HL-60 (cell line): Measurements from ENCODE around the gene PDE8B.

ENCODE experiments used
- DNase-seq, 2 experiments: peaks; one replicate each; pipeline ENCODE4 v3.0.0-alpha.2; 2010 to 2020; ENCODE audit warnings: low read depth in 1 of 2, low spot score in 1 of 2
- H3K27ac ChIP-seq: fragments of 250-450 bp; sonication (Bioruptor Pico); replicated peaks from 2 replicates; pipeline ENCODE4 v1.5.1; 2020; ENCODE audit warnings: mild to moderate bottlenecking, moderate library complexity
- H3K27me3 ChIP-seq: fragments of 250-450 bp; sonication (Bioruptor Pico); 2 replicates; pipeline ENCODE4 v1.5.1; 2021; ENCODE audit warnings: mild to moderate bottlenecking, moderate library complexity; ENCODE audit not compliant: insufficient read depth, poor library complexity, severe bottlenecking
- H3K4me3 ChIP-seq: replicated peaks from 2 replicates; pipeline ENCODE4 v1.5.1; 2011; ENCODE audit warnings: mild to moderate bottlenecking, control low read depth, low read length; ENCODE audit not compliant: insufficient read depth
- CTCF ChIP-seq: IDR thresholded peaks from one replicate; pipeline ENCODE4 v1.5.1; 2011; ENCODE audit warnings: low read length, control low read depth, inconsistent platforms; ENCODE audit not compliant: insufficient read depth
- GABPA ChIP-seq: IDR thresholded peaks from 2 replicates; pipeline ENCODE4 v1.6.1; 2012; ENCODE audit warnings: low read depth
- POLR2AphosphoS5 ChIP-seq: IDR thresholded peaks from 2 replicates; pipeline ENCODE4 v1.6.1; 2012; ENCODE audit warnings: low read depth
- SPI1 ChIP-seq: IDR thresholded peaks from 2 replicates; pipeline ENCODE4 v1.6.1; 2012; ENCODE audit warnings: low read depth, mild to moderate bottlenecking, borderline replicate concordance
- TF ChIP-seq, protein P1 (sequence below): IDR thresholded peaks from 2 replicates; pipeline ENCODE4 v1.6.1; 2012; ENCODE audit warnings: low read depth; ENCODE audit not compliant: insufficient replicate concordance

PDE8B gene

DNA sequence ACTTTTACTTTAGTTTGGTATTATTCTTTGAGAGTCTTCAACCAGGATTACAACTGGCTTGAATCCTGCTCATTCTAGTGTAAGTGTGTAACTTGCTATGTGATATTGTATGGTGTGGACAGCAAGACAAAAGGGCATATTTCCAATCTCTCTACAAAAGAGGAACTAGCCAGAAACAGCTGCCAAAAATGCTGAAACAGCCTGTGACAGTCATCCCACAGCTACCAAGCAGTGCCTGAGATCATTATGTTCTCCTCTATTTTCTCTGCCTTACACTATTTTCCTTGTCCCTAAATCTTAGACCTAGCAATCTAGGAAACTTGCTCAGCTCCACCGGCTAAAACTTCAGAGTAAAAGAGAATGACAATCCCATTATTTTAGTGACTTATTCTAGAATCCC, 238.8 kb downstream of the PDE8B start:
- DNase-seq, result peak in 1 of 2 experiments; percentile 13
- H3K27me3 ChIP-seq, result no peaks in the 10 kb centered on the region
- TF ChIP-seq, protein P1, sequence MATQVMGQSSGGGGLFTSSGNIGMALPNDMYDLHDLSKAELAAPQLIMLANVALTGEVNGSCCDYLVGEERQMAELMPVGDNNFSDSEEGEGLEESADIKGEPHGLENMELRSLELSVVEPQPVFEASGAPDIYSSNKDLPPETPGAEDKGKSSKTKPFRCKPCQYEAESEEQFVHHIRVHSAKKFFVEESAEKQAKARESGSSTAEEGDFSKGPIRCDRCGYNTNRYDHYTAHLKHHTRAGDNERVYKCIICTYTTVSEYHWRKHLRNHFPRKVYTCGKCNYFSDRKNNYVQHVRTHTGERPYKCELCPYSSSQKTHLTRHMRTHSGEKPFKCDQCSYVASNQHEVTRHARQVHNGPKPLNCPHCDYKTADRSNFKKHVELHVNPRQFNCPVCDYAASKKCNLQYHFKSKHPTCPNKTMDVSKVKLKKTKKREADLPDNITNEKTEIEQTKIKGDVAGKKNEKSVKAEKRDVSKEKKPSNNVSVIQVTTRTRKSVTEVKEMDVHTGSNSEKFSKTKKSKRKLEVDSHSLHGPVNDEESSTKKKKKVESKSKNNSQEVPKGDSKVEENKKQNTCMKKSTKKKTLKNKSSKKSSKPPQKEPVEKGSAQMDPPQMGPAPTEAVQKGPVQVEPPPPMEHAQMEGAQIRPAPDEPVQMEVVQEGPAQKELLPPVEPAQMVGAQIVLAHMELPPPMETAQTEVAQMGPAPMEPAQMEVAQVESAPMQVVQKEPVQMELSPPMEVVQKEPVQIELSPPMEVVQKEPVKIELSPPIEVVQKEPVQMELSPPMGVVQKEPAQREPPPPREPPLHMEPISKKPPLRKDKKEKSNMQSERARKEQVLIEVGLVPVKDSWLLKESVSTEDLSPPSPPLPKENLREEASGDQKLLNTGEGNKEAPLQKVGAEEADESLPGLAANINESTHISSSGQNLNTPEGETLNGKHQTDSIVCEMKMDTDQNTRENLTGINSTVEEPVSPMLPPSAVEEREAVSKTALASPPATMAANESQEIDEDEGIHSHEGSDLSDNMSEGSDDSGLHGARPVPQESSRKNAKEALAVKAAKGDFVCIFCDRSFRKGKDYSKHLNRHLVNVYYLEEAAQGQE, result no peak
- no peak for TF ChIP-seq POLR2AphosphoS5
- TF ChIP-seq CTCF, result no peak
- TF ChIP-seq GABPA, result no peak
- TF ChIP-seq SPI1, result peak; percentile 32; the same call in 1 of the 2 replicates
- H3K4me3 ChIP-seq, result no peak overlapping the region
- no peak overlapping the region for H3K27ac ChIP-seq

GRCh38 chr5:77449981-77450380, 239.5 kb downstream of the PDE8B start:
- Histone ChIP-seq H3K4me3 (no peak overlapping the region), H3K27ac (no peak overlapping the region), H3K27me3 (no peaks in the 10 kb centered on the region)
- no peak for TF ChIP-seq CTCF
- no peak for TF ChIP-seq SPI1
- no peak for TF ChIP-seq GABPA
- TF ChIP-seq POLR2AphosphoS5, result no peak
- TF ChIP-seq, protein P1, result no peak
- DNase-seq, result no peak

DNA sequence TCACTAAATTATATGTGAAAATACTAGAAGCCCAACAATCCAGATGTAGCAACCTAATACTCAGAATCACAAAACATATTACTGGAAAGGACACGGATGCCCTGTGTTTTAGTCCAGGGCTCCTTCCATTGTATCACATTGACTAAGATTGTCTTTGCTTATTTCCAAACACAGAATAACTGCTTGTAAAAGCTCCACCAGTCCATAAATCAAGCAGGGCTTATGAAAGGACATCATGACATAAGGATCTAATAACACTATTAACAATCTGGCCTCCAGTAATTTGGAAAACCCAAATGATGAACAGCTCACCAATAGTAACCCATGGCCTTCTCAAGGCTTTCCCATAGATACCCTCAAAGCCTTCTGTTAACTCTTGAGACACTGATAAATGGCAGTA, 241.9 kb downstream of the PDE8B start:
- DNase-seq, result no peak
- no peak for TF ChIP-seq CTCF
- TF ChIP-seq, protein P1, result no peak
- TF ChIP-seq SPI1, result no peak
- no peak for TF ChIP-seq POLR2AphosphoS5
- Histone ChIP-seq H3K27ac (no peak overlapping the region), H3K4me3 (no peak overlapping the region), H3K27me3 (no peaks in the 10 kb centered on the region)
